ENCODE results near the gene IRF9.

- TF ChIP-seq CTCF (IDR thresholded peaks at IDR 0.05): no peak
- TF ChIP-seq EP300 (IDR thresholded peaks at IDR 0.05): no peak
- TF ChIP-seq POLR2AphosphoS5 (IDR thresholded peaks at IDR 0.05): no peak
- no peak for TF ChIP-seq POLR2A (IDR thresholded peaks at IDR 0.05)
These were observed 29.5 kb upstream of the IRF9 start for GRCh38 chr14:24131549-24131966.

Data from sigmoid colon (tissue), 4 donors.